Prostate gland (tissue), 2 donors: ENCODE data around the gene TRIM7.

Experiments
- POLR2A ChIP-seq: fragments of 450-650 bp; IDR thresholded peaks from one replicate; pipeline ENCODE4 v1.6.1; 2016; ENCODE audit warnings: antibody characterized with exemption, mild to moderate bottlenecking
- POLR2AphosphoS5 ChIP-seq: sonication (generic); formaldehyde crosslinking; IDR thresholded peaks from one replicate; pipeline ENCODE4 v1.6.1; 2017; ENCODE audit warnings: antibody characterized with exemption
- TF ChIP-seq, protein P1 (sequence below), 4 experiments: fragments of 200-600 bp in 2 of 4; fragments of 450-650 bp in 2 of 4; sonication (generic) in 2 of 4; IDR thresholded peaks; 1 replicate in 3 of 4; 2 replicates in 1 of 4; pipeline ENCODE4 v1.5.1; 2016 to 2019; ENCODE audit warnings: antibody characterized with exemption in 4 of 4, mild to moderate bottlenecking in 2 of 4, moderate library complexity in 2 of 4

DNA sequence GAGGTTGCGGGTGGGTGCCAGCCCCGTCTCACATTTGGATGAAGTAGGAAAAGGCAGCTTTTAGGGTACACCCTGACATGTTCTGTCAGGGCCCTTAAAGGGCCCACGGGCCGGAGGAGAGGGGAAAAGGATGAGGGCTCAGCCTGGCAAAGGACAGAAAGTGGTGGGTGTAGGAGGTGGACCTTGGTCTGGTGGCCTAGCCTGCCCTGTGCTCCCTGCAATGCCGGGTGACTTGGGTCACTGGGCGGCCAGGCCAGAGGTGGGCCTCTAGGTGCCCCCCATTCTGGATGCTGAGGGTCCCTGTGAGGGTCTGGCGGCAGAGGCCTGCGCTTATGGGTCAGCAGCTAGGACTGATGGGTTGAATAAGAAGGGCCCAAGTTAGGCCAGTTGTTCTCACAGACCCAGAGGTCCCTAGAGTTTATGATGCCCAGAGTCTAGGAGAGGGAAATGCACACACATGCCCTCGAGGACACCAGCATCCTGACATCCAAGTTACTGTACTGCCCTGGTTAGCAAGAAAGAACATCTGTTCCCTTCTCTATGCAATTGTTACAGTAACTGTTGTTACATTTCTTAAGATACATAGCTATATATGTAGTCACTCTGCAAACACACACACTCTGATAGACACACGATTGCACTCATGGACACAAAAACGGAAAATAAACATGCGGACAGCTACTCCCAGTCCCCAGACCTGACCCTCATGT, 12.5 kb downstream of the TRIM7 start:
- TF ChIP-seq POLR2AphosphoS5 (no peak), POLR2A (no peak)
- TF ChIP-seq, protein P1, sequence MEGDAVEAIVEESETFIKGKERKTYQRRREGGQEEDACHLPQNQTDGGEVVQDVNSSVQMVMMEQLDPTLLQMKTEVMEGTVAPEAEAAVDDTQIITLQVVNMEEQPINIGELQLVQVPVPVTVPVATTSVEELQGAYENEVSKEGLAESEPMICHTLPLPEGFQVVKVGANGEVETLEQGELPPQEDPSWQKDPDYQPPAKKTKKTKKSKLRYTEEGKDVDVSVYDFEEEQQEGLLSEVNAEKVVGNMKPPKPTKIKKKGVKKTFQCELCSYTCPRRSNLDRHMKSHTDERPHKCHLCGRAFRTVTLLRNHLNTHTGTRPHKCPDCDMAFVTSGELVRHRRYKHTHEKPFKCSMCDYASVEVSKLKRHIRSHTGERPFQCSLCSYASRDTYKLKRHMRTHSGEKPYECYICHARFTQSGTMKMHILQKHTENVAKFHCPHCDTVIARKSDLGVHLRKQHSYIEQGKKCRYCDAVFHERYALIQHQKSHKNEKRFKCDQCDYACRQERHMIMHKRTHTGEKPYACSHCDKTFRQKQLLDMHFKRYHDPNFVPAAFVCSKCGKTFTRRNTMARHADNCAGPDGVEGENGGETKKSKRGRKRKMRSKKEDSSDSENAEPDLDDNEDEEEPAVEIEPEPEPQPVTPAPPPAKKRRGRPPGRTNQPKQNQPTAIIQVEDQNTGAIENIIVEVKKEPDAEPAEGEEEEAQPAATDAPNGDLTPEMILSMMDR (IDR thresholded peaks at IDR 0.05) = no peak
